Hematopoietic multipotent progenitor cell treated with erythropoietin and hydrocortisone succinate and interleukin-3 and kit ligand, for 17 days (in vitro differentiated cells): Measurements from ENCODE around the gene KAT5.
"Not testable (repeated sequence)": the region's sequence is repeated elsewhere in the genome, so short reads cannot be mapped to it uniquely, and the experiment has no call there.

Source experiments
- DNase-seq: peaks from one replicate; pipeline ENCODE4 v3.0.0-alpha.2; 2015; ENCODE audit warnings: low spot score

The KAT5 gene

DNA sequence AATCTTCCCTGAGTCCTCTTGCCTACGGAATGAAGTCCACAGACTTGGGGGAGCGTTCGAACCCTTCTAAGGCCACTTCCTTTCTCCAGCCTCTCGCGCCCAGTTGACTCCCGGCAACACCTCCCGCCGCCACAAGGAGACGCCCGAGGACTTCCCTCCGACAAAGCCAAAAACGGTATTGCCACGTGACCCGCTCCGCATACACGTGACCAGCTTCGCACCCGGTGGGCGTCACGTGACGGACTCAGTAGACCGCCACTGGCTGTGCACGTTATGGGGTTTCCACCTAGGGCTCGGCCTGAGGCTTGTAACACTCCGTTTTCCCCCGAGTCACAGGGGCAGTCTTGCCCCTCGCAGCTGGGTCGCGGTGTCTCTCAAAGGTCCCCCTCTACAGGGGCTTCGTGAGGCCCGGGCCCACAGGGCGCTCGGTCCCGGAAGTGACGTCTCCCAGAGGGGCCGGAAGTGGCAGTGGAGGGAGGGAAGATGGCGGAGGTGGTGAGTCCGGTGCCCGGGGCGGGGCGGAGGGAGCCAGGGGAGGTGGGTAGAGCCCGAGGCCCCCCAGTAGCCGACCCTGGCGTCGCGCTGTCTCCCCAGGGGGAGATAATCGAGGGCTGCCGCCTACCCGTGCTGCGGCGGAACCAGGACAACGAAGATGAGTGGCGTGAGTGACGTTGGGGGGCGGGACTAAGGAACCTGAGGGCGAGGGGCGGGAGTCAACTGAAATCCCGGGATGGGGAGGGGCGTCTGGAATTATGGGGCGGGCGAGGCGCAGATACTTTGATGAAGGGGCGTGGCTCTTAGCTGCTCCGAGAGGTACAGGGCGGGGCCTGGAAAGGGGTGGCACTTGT lies at the start of gene KAT5:
TSS of gene KAT5 (plus strand) at position 468 of the 848 bp plus-strand sequence. CDS start at position 484, 16 bp downstream.
- peak; percentile 100 for DNase-seq

DNA sequence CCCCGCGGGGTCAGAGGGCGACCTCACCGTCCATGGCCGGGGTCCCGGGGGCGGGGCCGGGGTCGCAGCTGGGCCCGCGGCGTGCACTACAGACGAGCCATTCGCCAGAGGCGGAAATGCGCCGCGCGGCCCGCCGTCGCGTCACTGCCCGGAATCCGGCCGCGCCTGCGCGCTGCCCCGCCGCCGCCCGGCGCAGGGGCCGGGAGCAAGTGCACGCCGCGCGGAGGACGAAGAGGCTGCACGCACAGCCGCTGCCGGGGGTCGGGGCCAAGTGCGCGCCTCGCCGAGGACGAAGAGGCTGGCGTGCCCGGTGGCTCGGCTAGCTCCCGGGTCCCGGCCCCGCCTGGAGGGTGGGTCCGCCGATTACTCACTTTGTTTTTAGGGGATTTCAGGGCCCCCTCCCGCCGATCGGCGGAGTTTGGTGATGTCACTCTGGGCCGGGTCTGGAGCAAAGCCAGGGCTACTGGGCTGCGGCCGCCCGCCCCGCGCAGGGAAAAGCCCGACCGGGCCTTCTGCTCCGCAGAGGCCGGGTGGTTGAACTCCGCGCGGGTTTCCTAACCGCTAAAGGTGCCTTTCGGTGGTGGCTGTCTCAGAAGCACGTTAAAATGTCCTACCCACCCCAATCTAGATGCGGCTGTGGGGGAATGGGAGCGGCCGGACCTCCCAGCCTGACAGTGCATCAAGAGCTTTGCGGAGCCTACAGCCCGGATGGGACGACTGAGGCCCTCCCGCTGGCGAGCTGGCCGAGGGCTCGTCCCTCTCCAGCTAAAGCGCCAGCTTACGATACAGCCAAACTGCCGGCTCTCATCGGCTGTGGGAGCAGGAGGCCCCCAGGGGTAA lies 49.0 kb upstream of the KAT5 start, which contains the start of gene RELA:
TSS of gene RELA (minus strand) at position 118 of the 840 bp plus-strand sequence. CDS start at position 34, 84 bp downstream.
- DNase-seq, result peak; percentile 96

DNA sequence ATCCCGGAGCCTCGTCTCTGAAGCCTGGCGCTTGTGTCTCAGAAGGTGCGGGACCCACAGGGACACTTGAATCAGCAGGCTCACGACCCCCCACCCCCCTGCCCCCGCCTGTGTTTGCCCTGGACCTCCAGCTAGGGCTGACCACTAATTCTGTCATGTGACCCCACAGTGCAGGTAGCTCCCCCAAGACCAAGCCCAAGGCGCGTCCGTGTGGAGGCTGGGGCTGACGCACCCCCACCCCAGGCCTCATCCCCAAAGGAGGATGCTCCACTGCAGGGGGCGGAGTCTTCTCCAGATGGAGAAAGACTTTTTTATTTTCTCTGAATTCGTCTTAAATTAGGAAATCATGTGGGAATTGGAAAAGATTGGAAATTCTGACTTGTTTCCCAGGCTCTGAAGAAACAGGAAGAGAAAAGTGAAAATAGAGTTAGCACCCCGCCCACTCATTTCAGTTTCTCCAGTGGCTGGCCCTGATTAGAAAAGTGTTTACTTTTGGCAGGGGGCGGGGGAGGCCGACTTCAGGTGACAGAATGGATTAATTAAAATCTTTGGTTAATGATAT lies 48.3 kb upstream of the KAT5 start:
- DNase-seq, result peak; percentile 65

DNA sequence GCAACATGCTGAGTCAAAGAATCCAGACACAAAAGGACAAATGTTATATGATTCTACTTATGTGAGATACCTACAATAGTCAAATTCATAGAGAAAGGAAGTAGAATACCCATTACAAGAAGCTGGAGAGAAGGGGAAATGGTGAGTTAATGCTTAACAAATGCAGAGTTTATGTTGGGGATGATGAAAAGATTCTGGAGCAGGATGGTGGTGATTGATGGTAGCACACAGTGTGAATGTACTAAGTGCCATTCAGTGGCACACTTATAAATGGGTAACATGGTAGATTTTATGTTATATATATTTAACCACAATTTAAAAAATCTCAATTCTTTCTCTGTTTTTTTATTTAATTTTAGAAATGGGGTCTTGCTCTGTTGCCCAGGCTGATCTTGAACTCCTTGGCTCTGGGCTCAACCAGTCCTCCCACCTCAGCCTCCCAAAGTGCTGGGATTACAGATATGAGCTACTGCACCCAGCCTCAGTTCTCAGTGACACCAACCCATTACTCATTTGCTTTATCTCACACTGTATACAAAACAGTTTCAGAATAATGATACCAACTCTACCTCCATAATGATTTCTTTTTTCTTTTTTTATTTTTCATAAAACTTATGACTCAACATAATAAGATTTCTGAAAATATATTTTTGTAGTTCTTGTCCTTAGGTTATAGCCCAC lies 39.7 kb upstream of the KAT5 start:
- no peak for DNase-seq

DNA sequence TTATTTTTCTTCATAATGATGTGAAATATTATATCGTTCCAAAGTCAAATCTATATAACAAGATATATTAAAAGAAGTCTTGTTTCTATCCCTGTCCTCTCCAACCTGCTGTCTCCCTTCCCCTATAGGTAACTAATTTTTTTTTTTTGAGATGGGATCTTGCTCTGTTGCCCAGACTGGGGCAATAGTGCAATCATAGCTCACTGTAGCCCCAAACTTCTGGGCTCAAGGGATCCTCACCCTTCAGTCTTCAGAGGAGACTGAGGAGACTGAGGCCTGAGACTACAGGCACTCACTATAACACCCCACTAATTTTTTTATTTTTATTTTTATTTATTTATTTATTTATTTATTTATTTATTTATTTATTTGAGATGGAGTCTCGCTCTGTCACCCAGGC lies 39.1 kb upstream of the KAT5 start:
- no peak for DNase-seq

DNA sequence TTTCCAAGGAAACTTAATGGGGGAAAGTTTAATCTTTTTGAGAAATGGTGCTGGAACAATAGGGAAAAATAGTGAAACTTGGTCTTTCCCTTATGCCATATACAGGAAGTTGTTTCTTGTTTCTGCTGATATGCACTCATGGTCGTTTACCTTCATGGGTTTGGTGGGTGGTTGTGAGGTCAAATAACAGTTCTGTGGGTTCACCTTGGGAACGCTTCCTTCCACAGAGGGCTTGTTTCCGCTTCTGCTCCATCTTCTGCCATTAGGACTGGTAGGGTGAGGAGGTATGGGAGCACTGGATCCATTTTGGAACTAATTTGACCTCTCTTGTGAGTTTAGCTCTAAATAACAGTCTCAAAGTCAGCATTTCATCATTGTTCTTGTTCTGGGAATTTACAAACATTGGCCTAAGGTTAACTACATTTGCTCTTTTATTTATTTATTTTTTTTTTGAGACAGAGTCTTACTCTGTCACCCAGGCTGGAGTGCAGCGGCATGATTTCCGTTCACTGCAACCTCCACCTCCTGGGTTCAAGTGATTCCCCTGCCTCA lies 31.8 kb upstream of the KAT5 start:
- no peak for DNase-seq

DNA sequence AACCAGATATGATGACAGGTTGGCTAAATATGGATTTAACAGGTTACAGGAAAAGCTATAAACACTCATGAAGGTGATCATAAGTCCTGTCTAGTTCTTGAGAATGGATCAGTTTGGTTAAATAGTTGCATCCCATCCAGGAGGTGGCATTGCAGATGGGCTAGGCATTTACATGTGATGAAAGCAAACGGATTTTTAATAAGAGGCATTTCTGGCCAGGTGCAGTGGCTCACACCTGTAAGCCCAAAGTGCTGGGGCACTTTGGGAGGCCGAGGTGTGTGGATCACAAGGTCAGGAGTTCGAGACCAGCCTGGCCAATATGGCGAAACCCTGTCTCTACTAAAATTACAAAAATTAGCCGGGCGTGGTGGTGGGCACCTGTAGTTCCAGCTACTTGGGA lies 28.6 kb upstream of the KAT5 start:
- DNase-seq, result not testable (repeated sequence)

DNA sequence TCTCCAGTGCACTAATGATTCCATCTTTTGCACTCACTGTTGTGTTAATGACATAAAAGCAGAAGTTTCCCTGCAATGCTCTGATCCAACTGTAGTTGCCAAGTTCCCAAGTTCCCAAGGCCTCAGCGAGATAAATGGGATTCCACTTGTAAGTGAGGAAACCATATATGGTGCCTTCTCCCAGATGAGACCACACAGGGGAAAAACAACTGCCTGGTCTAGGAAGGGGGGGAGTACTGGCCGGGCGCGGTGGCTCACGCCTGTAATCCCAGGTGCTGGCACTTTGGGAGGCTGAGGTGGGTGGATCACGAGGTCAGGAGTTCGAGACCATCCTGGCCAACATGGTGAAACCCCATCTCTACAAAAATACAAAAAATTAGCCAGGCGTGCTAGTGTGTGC lies 26.1 kb upstream of the KAT5 start:
- no peak for DNase-seq

DNA sequence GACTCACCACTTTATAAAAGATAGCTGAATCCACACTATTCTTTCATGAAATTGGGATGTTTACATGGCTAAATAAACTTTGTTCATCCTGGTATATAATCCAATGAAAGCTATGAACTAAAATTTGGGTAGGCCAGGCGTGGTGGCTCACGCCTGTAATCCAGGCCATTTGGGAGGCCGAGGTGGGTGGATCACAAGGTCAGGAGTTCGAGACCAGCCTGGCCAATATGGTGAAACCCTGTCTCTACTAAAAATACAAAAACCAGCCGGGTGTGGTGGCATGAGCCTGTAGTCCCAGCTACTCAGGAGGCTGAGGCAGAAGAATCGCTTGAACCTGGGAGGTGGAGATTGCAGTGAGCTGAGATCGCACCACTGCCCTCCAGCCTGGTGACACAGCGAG lies 20.2 kb upstream of the KAT5 start:
- not testable (repeated sequence) for DNase-seq

DNA sequence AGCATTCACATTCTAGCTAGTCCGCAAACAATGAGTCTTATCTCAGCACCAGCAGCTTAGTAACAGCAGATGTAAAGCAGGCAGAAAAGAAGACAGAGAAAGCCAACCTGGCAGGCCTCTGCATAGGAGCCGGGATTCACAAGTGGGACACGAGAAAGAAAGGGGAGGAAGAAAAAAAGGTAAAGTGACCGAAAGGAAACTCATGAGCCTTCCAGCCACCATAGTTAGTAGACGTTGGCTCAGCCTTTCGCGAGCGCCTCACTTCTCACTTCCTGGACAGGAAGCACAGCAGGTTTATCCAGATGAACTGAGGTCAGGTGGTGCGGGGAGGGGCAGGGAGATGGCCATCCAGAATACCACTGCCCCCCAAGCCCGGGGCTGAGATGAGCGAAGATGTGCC lies 19.7 kb upstream of the KAT5 start:
- no peak for DNase-seq

DNA sequence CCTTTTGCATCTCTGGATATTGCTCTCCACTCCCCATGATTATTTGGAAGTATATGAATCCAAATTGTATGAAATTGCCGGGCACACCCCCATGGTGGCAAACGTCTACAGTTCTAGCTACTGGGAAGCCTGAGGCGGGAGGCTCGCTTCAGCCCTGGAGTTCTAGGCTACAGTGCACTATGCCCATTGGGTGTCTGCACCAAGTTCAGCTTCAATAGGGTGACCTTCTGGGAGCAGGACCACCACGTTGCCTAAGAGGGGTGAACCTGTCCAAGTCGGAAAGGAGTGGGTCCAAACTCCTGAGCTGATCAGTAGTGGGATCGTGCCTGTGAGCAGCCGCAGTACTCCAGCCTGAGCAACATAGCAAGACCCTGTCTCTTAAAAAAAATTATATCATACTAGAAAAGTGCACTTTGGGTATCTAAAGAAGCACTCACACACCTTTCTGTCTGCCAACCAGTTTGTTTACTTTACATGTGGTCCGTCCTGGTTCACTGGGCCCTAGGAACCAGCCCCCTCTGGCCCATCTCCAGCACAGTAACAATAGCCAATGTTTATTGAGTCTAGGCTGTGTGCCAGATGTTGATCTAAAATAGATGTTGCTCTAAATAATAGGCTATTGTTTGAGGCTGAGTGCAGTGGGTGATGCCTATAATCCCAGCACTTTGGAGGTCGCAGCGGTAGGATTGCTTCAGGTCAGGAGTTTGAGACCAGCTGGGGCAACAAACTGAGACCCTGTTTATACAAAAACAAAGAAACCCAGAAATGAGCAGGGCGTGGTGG lies 16.4 kb upstream of the KAT5 start:
- no peak for DNase-seq

DNA sequence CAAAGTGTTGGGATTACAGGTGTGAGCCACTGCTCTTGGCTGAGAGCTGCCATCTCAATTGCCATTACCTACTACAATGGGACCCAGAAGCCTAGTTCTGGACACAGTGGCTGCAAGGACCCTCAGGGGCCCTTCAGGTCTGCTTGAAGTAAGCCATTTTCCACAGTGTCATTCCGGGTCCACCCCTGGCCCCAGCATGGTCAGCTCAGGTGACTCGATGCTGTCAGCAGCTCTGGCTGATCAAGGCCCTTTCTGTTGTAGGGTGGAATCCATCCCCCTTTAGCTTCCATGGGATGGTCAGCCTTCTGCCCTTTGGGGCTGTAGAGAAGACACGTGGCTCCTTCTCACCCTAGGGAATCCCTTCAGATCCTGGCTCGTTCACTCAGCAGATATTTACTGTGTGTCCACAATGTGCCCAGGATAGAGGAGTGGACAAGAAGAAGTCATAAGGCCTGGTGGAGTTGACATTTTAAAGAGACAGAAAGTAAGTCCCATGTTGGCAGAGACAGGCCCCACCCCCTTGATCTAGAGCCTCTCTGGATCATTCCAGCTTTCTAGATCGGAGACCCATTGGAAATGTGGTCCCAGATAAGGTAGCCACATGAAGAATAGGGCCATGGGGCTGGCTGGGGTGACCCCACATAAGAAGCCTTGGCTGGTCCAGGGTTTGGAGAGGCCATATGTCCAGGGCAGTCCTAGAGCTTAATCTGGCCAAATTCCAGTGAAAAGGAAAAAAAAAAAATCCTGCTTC lies 15.1 kb upstream of the KAT5 start:
- DNase-seq, result no peak

DNA sequence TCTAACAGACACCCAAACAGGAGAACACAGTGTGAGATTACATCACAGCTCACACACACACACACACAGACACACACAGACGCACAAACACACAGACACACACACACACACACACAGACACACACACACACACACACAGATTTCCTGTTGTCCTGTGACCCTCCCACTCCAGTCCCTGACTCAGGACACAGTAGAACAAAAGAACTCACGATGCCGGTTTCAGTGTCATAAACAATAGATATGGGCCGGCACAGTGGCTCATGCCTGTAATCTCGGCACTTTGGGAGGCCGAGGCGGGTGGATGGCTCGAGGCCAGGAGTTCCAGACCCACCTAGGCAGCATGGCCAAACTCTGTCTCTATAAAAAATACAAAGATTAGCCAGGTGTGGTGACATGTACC lies 13.8 kb upstream of the KAT5 start:
- DNase-seq, result no peak

DNA sequence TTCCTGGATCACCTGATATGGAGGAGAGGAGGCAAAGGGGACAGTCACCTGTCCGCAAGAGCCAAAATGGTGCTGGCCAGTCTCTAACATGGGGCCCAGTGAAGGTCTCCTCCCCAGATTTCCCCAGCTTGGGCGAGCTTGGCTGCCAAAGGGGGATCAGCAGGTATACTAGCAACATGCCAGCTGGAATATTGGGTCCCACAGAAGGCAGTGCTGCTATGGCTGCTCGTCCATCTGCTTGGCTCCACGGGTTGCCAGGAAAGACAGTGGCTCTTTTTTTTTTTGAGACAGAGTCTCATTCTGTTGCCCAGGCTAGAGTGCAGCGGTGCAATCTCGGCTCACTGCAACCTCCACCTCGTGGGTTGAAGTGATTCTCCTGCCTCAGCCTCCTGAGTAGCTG lies 12.7 kb upstream of the KAT5 start:
- no peak for DNase-seq

DNA sequence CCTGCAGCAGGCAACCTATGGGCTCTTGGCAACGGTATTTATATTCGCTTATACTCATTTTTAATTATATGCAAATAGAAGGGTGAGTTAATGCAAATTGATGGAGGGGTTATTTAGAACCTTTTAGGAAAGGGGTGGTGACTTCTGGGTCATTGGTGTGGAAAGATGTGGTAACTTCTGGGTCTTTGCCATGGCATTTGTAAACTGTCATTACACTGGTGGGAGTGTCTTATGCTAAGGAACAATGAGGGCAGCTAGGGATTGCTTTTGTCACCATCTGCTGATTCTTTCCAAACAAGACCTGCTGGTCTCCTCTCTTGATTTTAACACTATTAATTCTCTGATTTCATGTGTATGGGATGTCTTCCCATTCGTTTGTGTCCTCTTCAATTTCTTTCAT lies 11.7 kb upstream of the KAT5 start:
- DNase-seq, result no peak

DNA sequence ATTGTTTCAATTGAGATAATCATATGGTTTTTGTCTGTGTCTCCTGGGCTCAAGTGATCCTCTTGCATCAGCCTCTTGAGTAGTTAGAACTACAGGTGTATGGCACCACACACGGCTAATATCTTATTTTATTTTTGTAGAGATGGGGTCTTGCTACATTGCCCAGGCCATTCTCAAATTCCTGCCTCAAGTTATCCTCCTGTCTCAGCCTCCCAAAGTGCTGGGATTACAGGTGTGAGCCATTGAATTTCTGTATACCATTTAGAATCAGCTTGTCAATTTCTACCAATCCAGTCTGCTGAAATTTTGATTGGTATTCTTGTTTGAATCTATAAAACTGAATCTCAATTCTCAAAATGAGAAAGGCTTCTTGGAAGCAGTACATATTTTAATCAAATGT lies 10.4 kb upstream of the KAT5 start:
- no peak for DNase-seq

DNA sequence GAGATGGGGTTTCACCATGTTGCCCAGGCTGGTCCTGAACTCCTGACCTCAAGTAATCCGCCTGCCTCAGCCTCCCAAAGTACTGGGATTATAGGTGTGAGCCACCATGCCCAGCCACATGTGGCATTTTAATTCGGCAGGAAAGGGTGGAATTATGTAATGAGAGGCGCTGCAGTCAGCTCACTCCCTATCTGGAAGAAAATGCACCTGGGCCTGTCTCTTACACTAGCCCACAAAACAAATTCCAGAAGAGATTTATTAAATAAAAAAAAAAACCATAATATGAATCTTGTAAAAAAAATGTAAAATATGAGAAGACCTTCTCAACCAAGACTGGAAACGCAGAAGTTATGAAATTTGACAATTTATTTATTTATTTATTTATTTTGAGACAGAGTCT lies 8.2 kb upstream of the KAT5 start:
- DNase-seq, result no peak

DNA sequence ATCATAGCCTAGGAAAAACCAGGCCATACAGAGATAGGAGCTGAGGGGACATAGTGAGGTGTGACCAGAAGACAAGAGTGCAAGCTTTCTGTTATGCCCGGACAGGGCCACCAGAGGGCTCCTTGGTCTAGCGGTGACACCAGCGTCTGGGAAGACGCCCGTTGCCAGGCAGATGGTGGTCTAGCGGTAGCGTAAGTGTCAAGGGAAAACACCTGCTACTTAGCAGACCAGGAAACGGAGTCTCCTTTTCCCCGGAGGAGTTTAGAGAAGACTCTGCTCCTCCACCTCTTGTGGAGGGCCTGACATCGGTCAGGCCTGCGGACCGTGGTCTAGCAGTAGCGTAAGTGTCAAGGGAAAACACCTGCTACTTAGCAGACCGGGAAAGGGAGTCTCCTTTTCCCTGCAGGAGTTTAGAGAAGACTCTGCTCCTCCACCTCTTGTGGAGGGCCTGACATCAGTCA lies 5.7 kb upstream of the KAT5 start:
- peak; percentile 59 for DNase-seq

DNA sequence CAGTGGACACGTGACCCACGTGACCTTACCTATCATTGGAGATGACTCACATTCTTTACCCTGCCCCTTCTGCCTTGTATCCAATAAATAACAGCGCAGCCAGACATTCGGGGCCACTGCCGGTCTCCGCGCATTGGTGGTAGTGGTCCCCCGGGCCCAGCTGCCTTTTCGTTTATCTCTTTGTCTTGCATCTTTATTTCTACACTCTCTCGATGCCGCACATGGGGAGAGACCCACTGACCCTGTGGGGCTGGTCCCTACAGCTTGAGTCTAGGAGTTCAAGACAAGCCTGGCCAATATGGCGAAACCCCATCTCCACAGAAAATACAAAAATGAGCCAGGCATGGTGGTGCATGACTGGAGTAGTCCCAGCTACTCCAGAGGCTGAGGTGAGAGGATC lies 5.0 kb upstream of the KAT5 start:
- not testable (repeated sequence) for DNase-seq

DNA sequence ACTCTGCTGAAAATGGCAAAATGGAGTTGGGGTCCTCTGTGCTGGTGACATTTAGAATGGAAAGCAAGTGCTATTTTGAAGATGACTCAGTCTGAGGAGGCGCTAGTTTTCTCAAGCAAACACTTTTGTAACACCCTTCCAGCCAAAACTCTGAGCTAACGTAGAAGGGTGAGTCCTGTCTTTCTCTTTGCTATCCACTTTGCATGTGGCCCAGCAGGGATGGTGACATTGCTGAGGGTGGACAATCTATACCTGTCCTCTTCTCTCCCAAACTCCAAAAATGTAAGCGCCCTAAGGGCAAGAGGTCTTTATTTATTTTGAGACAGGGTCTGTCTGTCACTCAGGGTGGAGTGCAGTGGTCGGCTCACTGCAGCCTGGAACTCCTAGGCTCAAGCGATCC lies 3.6 kb upstream of the KAT5 start:
- no peak for DNase-seq
